Activated T-cell treated with anti-CD3 and anti-CD28 coated beads for 48 hours (primary cell): Measurements from ENCODE around the gene SLC43A1.

Experiments
- DNase-seq: peaks from one replicate; pipeline ENCODE4 v3.0.0-alpha.2; 2020; ENCODE audit warnings: low read depth

The SLC43A1 gene

GRCh38 chr11:57479021-57479663 lies 36.4 kb downstream of the SLC43A1 start:
- DNase-seq = no peak

GRCh38 chr11:57477507-57478189 lies 37.9 kb downstream of the SLC43A1 start:
- DNase-seq = no peak

GRCh38 chr11:57476757-57477506 lies 38.6 kb downstream of the SLC43A1 start:
- DNase-seq = no peak

GRCh38 chr11:57476047-57476756 lies 39.3 kb downstream of the SLC43A1 start:
- peak; percentile 30 for DNase-seq

GRCh38 chr11:57475671-57476046 lies 39.8 kb downstream of the SLC43A1 start:
- DNase-seq = no peak

- DNase-seq = no peak
These were observed 40.3 kb downstream of the SLC43A1 start for GRCh38 chr11:57475191-57475590.

- no peak for DNase-seq
These were observed 40.7 kb downstream of the SLC43A1 start for GRCh38 chr11:57474803-57475115.

GRCh38 chr11:57474017-57474802 lies 41.3 kb downstream of the SLC43A1 start:
- DNase-seq = no peak

- DNase-seq = no peak
These were observed 42.1 kb downstream of the SLC43A1 start for GRCh38 chr11:57473285-57473841.

GRCh38 chr11:57471496-57471895 lies 44.0 kb downstream of the SLC43A1 start:
- no peak for DNase-seq

GRCh38 chr11:57469268-57469667 lies 46.2 kb downstream of the SLC43A1 start:
- no peak for DNase-seq

- DNase-seq = no peak
These were observed 47.2 kb downstream of the SLC43A1 start for GRCh38 chr11:57468276-57468675.

- DNase-seq = no peak
These were observed 47.9 kb downstream of the SLC43A1 start for GRCh38 chr11:57467508-57468157.

- no peak for DNase-seq
These were observed 48.8 kb downstream of the SLC43A1 start for GRCh38 chr11:57466680-57467079.

GRCh38 chr11:57464539-57465181 lies 50.8 kb downstream of the SLC43A1 start:
- no peak for DNase-seq

- no peak for DNase-seq
These were observed 51.6 kb downstream of the SLC43A1 start for GRCh38 chr11:57463671-57464538.

GRCh38 chr11:57462597-57462996 lies 52.9 kb downstream of the SLC43A1 start:
- DNase-seq = no peak

- no peak for DNase-seq
These were observed 53.5 kb downstream of the SLC43A1 start for GRCh38 chr11:57461841-57462489.
